Sigmoid colon (tissue), 4 donors: ENCODE measurements around the gene RNF180.

Source experiments
- POLR2A ChIP-seq, 2 donors: fragments of 450-650 bp; IDR thresholded peaks; one replicate each; pipeline ENCODE4 v1.6.1; 2016; ENCODE audit warnings: antibody characterized with exemption in 2 of 2, mild to moderate bottlenecking in 2 of 2, moderate library complexity in 2 of 2
- POLR2AphosphoS5 ChIP-seq, 4 donors: sonication (generic); formaldehyde crosslinking; IDR thresholded peaks; one replicate each; pipeline ENCODE4 v1.6.1; 2017; ENCODE audit warnings: antibody characterized with exemption in 4 of 4
- TF ChIP-seq, protein P1 (sequence below), 4 experiments: fragments of 450-650 bp in 3 of 4; fragments of 200-600 bp in 1 of 4; IDR thresholded peaks; one replicate each; pipeline ENCODE4 v1.5.1; 2016 to 2019; ENCODE audit warnings: antibody characterized with exemption in 4 of 4, mild to moderate bottlenecking in 3 of 4, moderate library complexity in 2 of 4

DNA sequence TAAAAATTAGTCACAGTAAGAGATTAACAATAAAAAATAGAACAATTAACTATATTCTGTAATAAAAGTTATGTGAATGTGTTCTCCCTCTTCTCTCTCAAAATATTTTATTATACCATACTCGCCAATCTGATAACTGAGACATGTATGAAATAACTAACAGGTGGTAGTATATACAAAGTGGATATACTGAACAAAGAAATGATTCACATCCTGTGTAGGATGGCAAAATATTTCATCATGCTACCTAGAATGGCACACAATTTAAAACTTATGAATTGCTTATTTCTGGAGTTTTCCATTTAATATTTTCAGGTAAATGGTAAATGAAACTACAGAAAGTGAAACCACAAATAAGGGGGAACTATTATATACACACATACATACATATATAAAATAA lies 152.5 kb downstream of the RNF180 start:
- TF ChIP-seq, protein P1, sequence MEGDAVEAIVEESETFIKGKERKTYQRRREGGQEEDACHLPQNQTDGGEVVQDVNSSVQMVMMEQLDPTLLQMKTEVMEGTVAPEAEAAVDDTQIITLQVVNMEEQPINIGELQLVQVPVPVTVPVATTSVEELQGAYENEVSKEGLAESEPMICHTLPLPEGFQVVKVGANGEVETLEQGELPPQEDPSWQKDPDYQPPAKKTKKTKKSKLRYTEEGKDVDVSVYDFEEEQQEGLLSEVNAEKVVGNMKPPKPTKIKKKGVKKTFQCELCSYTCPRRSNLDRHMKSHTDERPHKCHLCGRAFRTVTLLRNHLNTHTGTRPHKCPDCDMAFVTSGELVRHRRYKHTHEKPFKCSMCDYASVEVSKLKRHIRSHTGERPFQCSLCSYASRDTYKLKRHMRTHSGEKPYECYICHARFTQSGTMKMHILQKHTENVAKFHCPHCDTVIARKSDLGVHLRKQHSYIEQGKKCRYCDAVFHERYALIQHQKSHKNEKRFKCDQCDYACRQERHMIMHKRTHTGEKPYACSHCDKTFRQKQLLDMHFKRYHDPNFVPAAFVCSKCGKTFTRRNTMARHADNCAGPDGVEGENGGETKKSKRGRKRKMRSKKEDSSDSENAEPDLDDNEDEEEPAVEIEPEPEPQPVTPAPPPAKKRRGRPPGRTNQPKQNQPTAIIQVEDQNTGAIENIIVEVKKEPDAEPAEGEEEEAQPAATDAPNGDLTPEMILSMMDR (IDR thresholded peaks at IDR 0.05), result no peak
- TF ChIP-seq POLR2AphosphoS5 (IDR thresholded peaks at IDR 0.05) (no peak), POLR2A (IDR thresholded peaks at IDR 0.05) (no peak)
